Hepatocyte (in vitro differentiated cells): ENCODE measurements around the gene EEF1AKMT1. TPM values are rescaled to one million over a fixed set of nuclear protein-coding genes. Genes with fewer than 3 reads are reported as not detected.

Source experiments
- DNase-seq: peaks from one replicate; pipeline ENCODE4 v3.0.0-alpha.2; 2016; ENCODE audit warnings: low spot score
- H2AFZ ChIP-seq: fragments of 200-600 bp; sonication (generic); 2 replicates; pipeline ENCODE4 v1.6.0; 2016; ENCODE audit warnings: antibody characterized with exemption, mild to moderate bottlenecking
- H3K27ac ChIP-seq: fragments of 200-600 bp; sonication (generic); 2 replicates; pipeline ENCODE4 v1.5.1; 2016; ENCODE audit warnings: mild to moderate bottlenecking
- H3K27me3 ChIP-seq: fragments of 200-600 bp; sonication (generic); 2 replicates; pipeline ENCODE4 v1.6.1; 2016
- H3K36me3 ChIP-seq: fragments of 200-600 bp; sonication (generic); replicated peaks from 2 replicates; pipeline ENCODE4 v1.5.1; 2016; ENCODE audit warnings: low read depth; ENCODE audit not compliant: insufficient read depth
- H3K4me1 ChIP-seq: fragments of 200-600 bp; sonication (generic); 2 replicates; pipeline ENCODE4 v1.5.1; 2016; ENCODE audit warnings: mild to moderate bottlenecking, moderate library complexity; ENCODE audit not compliant: insufficient read depth
- H3K4me2 ChIP-seq: fragments of 200-600 bp; sonication (generic); 2 replicates; pipeline ENCODE4 v1.6.0; 2016
- H3K4me3 ChIP-seq: fragments of 200-600 bp; sonication (generic); 2 replicates; pipeline ENCODE4 v1.5.1; 2016; ENCODE audit warnings: mild to moderate bottlenecking
- H3K79me2 ChIP-seq: fragments of 200-600 bp; sonication (generic); 2 replicates; pipeline ENCODE4 v1.6.0; 2017; ENCODE audit warnings: mild to moderate bottlenecking
- H3K9me2 ChIP-seq: fragments of 200-600 bp; sonication (generic); replicated peaks from 2 replicates; pipeline ENCODE4 v1.6.0; 2017; ENCODE audit warnings: mild to moderate bottlenecking; ENCODE audit not compliant: insufficient read depth
- H3K9me3 ChIP-seq: fragments of 200-600 bp; sonication (generic); 2 replicates; pipeline ENCODE4 v1.5.1; 2016; ENCODE audit warnings: low read depth, mild to moderate bottlenecking
- H4K20me1 ChIP-seq: fragments of 200-600 bp; sonication (generic); 2 replicates; pipeline ENCODE4 v1.6.0; 2016; ENCODE audit warnings: mild to moderate bottlenecking; ENCODE audit not compliant: insufficient read depth, poor library complexity, severe bottlenecking
- EZH2 ChIP-seq: fragments of 200-600 bp; sonication (generic); IDR thresholded peaks from 2 replicates; pipeline ENCODE4 v1.6.1; 2016; ENCODE audit warnings: antibody characterized with exemption, mild to moderate bottlenecking, borderline replicate concordance
- EZH2phosphoT487 ChIP-seq: fragments of 200-600 bp; sonication (generic); IDR thresholded peaks from one replicate; pipeline ENCODE4 v1.6.1; 2018; ENCODE audit warnings: antibody characterized with exemption, mild to moderate bottlenecking, low read depth, moderate library complexity; ENCODE audit not compliant: unreplicated experiment, severe bottlenecking
- WGBS: methylation state at CpG from one replicate; pipeline ENCODE4 v1.1.6; 2016; ENCODE audit warnings: low lambda C conversion rate; ENCODE audit errors: missing lambda C conversion rate; 5-methylcytosine and 5-hydroxymethylcytosine counted together
- polyA plus RNA-seq: library from polyadenylated mRNA; unstranded; fragments of >200 nt; fragmentation: Nextera tagmentation; extraction: Ambion mirVana; gene quantifications from 2 replicates; pipeline ENCODE4 v1.2.1, GENCODE V29; 2016
- total RNA-seq: library from RNA; depleted of rRNA; stranded (reverse); fragments of >200 nt; gene quantifications from 2 replicates; pipeline ENCODE4 v1.2.3, GENCODE V29; 2014
- TF ChIP-seq, protein P1 (sequence below): fragments of 200-600 bp; sonication (generic); IDR thresholded peaks from 2 replicates; pipeline ENCODE4 v1.5.1; 2016; ENCODE audit warnings: antibody characterized with exemption, mild to moderate bottlenecking; ENCODE audit not compliant: poor library complexity

EEF1AKMT1 gene
- total and polyA plus RNA-seq, 2 experiments from 2014 or later = 9.2 to 13.6 TPM

GRCh38 chr13:20689291-20689690 is 84.5 kb downstream of the EEF1AKMT1 start:
- Histone ChIP-seq H3K4me1 (peaks cover 5% of the 10 kb centered on the region), H2AFZ (no peak overlapping the region), H3K36me3 (no peaks in the 10 kb centered on the region), H3K4me2 (no peak overlapping the region), H3K79me2 (no peaks in the 10 kb centered on the region), H3K9me3 (no peaks in the 10 kb centered on the region), H3K9me2 (no peaks in the 10 kb centered on the region), H4K20me1 (no peaks in the 10 kb centered on the region), H3K4me3 (no peak overlapping the region), H3K27me3 (no peaks in the 10 kb centered on the region), H3K27ac (no peak overlapping the region)
- DNase-seq = no peak
- TF ChIP-seq EZH2phosphoT487 = no peak
- TF ChIP-seq, protein P1, sequence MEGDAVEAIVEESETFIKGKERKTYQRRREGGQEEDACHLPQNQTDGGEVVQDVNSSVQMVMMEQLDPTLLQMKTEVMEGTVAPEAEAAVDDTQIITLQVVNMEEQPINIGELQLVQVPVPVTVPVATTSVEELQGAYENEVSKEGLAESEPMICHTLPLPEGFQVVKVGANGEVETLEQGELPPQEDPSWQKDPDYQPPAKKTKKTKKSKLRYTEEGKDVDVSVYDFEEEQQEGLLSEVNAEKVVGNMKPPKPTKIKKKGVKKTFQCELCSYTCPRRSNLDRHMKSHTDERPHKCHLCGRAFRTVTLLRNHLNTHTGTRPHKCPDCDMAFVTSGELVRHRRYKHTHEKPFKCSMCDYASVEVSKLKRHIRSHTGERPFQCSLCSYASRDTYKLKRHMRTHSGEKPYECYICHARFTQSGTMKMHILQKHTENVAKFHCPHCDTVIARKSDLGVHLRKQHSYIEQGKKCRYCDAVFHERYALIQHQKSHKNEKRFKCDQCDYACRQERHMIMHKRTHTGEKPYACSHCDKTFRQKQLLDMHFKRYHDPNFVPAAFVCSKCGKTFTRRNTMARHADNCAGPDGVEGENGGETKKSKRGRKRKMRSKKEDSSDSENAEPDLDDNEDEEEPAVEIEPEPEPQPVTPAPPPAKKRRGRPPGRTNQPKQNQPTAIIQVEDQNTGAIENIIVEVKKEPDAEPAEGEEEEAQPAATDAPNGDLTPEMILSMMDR = no peak
- no peak for TF ChIP-seq EZH2
- WGBS = 77% methylated on average over 3 of the region's 3 CpGs

DNA sequence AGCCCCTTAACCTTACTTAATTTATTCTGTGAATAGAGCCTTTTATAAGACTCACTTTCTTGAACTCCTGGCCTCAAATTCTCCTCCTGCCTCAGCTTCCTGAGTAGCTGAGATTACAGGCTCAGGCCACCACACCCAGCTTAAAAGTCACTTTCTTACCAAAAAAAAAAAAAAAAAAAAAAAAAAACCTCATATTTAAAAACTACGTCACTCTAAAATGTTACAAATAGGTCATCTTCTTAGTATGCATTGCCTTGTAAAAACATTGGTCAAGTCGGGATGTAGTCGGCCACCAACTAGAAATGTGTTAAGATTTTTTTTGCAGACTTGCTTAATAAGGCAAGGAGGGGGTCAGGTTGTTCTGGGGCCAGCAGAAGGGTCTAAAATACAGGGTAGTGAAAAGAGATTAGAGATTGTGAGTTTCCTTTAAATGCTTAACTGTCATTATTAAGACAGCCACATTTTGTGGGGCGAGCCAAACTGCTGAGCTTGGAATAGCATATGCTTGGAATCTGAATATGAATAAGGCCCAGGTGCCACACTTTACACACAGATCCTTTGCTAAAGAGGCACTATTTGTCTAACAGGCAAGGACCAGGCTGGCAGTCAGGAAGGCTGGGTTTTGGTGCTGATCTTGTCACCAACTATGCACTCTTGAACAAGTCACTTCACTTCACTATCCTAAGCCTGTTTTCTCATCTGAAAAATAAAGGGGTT is 86.7 kb downstream of the EEF1AKMT1 start:
- no peak for DNase-seq
- Histone ChIP-seq H3K79me2 (no peaks in the 10 kb centered on the region), H3K36me3 (no peaks in the 10 kb centered on the region), H3K27me3 (no peaks in the 10 kb centered on the region), H3K27ac (no peak overlapping the region), H3K4me1 (peaks cover 5% of the 10 kb centered on the region), H3K9me3 (no peaks in the 10 kb centered on the region), H2AFZ (no peak overlapping the region), H3K4me2 (no peak overlapping the region), H3K9me2 (no peaks in the 10 kb centered on the region), H4K20me1 (no peaks in the 10 kb centered on the region), H3K4me3 (no peak overlapping the region)
- TF ChIP-seq, protein P1 = no peak
- no peak for TF ChIP-seq EZH2phosphoT487
- TF ChIP-seq EZH2 = no peak
- 89% methylated on average over 4 of the region's 4 CpGs for WGBS

GRCh38 chr13:20686167-20686566 is 87.6 kb downstream of the EEF1AKMT1 start:
- H3K4me2 ChIP-seq = no peak overlapping the region
- no peak overlapping the region for H3K27ac ChIP-seq
- no peaks in the 10 kb centered on the region for H3K9me3 ChIP-seq
- no peak overlapping the region for H2AFZ ChIP-seq
- H3K79me2 ChIP-seq = no peaks in the 10 kb centered on the region
- H3K27me3 ChIP-seq = no peaks in the 10 kb centered on the region
- H3K9me2 ChIP-seq = no peaks in the 10 kb centered on the region
- H4K20me1 ChIP-seq = no peaks in the 10 kb centered on the region
- TF ChIP-seq EZH2 (no peak), EZH2phosphoT487 (no peak)
- TF ChIP-seq, protein P1 = no peak
- peaks cover 5% of the 10 kb centered on the region for H3K4me1 ChIP-seq
- no peak for DNase-seq
- H3K36me3 ChIP-seq = no peaks in the 10 kb centered on the region
- H3K4me3 ChIP-seq = no peak overlapping the region
- WGBS = 87% methylated on average over 1 of the region's 1 CpG
